Measurements from ENCODE around the gene NCKIPSD. TPM values are rescaled to one million over a fixed set of nuclear protein-coding genes. Genes with fewer than 3 reads are reported as not detected.

The NCKIPSD gene
- polyA plus RNA-seq, 1 donor, result 15.2 TPM

GRCh38 chr3:48688032-48688736 is 2.5 kb upstream of the NCKIPSD start:
- Histone ChIP-seq H3K27ac (ENCODE audit: low read length) (no peak overlapping the region), H3K4me3 (ENCODE audit: low read length) (no peak overlapping the region), H3K9me3 (ENCODE audit: control insufficient read depth, low read depth, low read length) (no peaks in the 10 kb centered on the region), H3K4me1 (ENCODE audit: control insufficient read depth, insufficient read depth, low read length) (peaks cover 14% of the 10 kb centered on the region), H3K36me3 (ENCODE audit: control insufficient read depth, insufficient read depth, low read length) (peaks cover 57% of the 10 kb centered on the region), H3K27me3 (ENCODE audit: control insufficient read depth, insufficient read depth, low read length) (no peaks in the 10 kb centered on the region)
- WGBS (ENCODE audit: insufficient coverage, low lambda C conversion rate), result 100% methylated on average over 2 of the region's 18 CpGs
- no peak for DNase-seq

GRCh38 chr3:48687220-48687678 is 1.5 kb upstream of the NCKIPSD start:
- H3K9me3 ChIP-seq (ENCODE audit: control insufficient read depth, low read depth, low read length), result no peaks in the 10 kb centered on the region
- peaks cover 54% of the 10 kb centered on the region for H3K36me3 ChIP-seq (ENCODE audit: control insufficient read depth, insufficient read depth, low read length)
- no CpG with 5 or more reads among the region's 3 CpGs for WGBS (ENCODE audit: insufficient coverage, low lambda C conversion rate)
- no peaks in the 10 kb centered on the region for H3K27me3 ChIP-seq (ENCODE audit: control insufficient read depth, insufficient read depth, low read length)
- DNase-seq, result no peak
- no peak overlapping the region for H3K4me3 ChIP-seq (ENCODE audit: low read length)
- H3K27ac ChIP-seq (ENCODE audit: low read length), result no peak overlapping the region
- peaks cover 14% of the 10 kb centered on the region for H3K4me1 ChIP-seq (ENCODE audit: control insufficient read depth, insufficient read depth, low read length)

GRCh38 chr3:48686538-48687219 is 964 bp upstream of the NCKIPSD start:
- H3K36me3 ChIP-seq (ENCODE audit: control insufficient read depth, insufficient read depth, low read length), result peaks cover 55% of the 10 kb centered on the region
- WGBS (ENCODE audit: insufficient coverage, low lambda C conversion rate), result 60% methylated on average over 1 of the region's 10 CpGs
- no peak for DNase-seq

GRCh38 chr3:48685293-48685602 is 467 bp downstream of the NCKIPSD start:
- no CpG with 5 or more reads among the region's 13 CpGs for WGBS (ENCODE audit: insufficient coverage, low lambda C conversion rate)
- H3K4me3 ChIP-seq (ENCODE audit: low read length), result peak overlapping the region; percentile 80
- peaks cover 14% of the 10 kb centered on the region for H3K4me1 ChIP-seq (ENCODE audit: control insufficient read depth, insufficient read depth, low read length)
- no peak for DNase-seq
- no peaks in the 10 kb centered on the region for H3K27me3 ChIP-seq (ENCODE audit: control insufficient read depth, insufficient read depth, low read length)
- peaks cover 58% of the 10 kb centered on the region for H3K36me3 ChIP-seq (ENCODE audit: control insufficient read depth, insufficient read depth, low read length)
- no peak overlapping the region for H3K27ac ChIP-seq (ENCODE audit: low read length)
- H3K9me3 ChIP-seq (ENCODE audit: control insufficient read depth, low read depth, low read length), result no peaks in the 10 kb centered on the region

More at GRCh38 chr3:48686538-48687219, 964 bp upstream of the NCKIPSD start:
- H3K27ac ChIP-seq (ENCODE audit: low read length), result no peak overlapping the region
- H3K27me3 ChIP-seq (ENCODE audit: control insufficient read depth, insufficient read depth, low read length), result no peaks in the 10 kb centered on the region
- no peaks in the 10 kb centered on the region for H3K9me3 ChIP-seq (ENCODE audit: control insufficient read depth, low read depth, low read length)
- no peak overlapping the region for H3K4me3 ChIP-seq (ENCODE audit: low read length)
- peaks cover 14% of the 10 kb centered on the region for H3K4me1 ChIP-seq (ENCODE audit: control insufficient read depth, insufficient read depth, low read length)

- no CpG with 5 or more reads among the region's 7 CpGs for WGBS (ENCODE audit: insufficient coverage, low lambda C conversion rate)
- H3K27me3 ChIP-seq (ENCODE audit: control insufficient read depth, insufficient read depth, low read length), result no peaks in the 10 kb centered on the region
- no peaks in the 10 kb centered on the region for H3K9me3 ChIP-seq (ENCODE audit: control insufficient read depth, low read depth, low read length)
- H3K36me3 ChIP-seq (ENCODE audit: control insufficient read depth, insufficient read depth, low read length), result peaks cover 58% of the 10 kb centered on the region
- H3K27ac ChIP-seq (ENCODE audit: low read length), result no peak overlapping the region
- DNase-seq, result no peak
- H3K4me1 ChIP-seq (ENCODE audit: control insufficient read depth, insufficient read depth, low read length), result peaks cover 14% of the 10 kb centered on the region
- H3K4me3 ChIP-seq (ENCODE audit: low read length), result no peak overlapping the region
These were observed 1.1 kb downstream of the NCKIPSD start for GRCh38 chr3:48684480-48685143.

GRCh38 chr3:48684054-48684349 is 1.7 kb downstream of the NCKIPSD start:
- Histone ChIP-seq H3K4me3 (ENCODE audit: low read length) (no peak overlapping the region), H3K36me3 (ENCODE audit: control insufficient read depth, insufficient read depth, low read length) (peaks cover 57% of the 10 kb centered on the region), H3K27me3 (ENCODE audit: control insufficient read depth, insufficient read depth, low read length) (no peaks in the 10 kb centered on the region), H3K4me1 (ENCODE audit: control insufficient read depth, insufficient read depth, low read length) (peaks cover 14% of the 10 kb centered on the region), H3K27ac (ENCODE audit: low read length) (no peak overlapping the region), H3K9me3 (ENCODE audit: control insufficient read depth, low read depth, low read length) (no peaks in the 10 kb centered on the region)
- WGBS (ENCODE audit: insufficient coverage, low lambda C conversion rate), result 65% methylated on average over 5 of the region's 8 CpGs
- no peak for DNase-seq

- peaks cover 56% of the 10 kb centered on the region for H3K36me3 ChIP-seq (ENCODE audit: control insufficient read depth, insufficient read depth, low read length)
- WGBS (ENCODE audit: insufficient coverage, low lambda C conversion rate), result no CpG with 5 or more reads among the region's 9 CpGs
- H3K4me1 ChIP-seq (ENCODE audit: control insufficient read depth, insufficient read depth, low read length), result peaks cover 14% of the 10 kb centered on the region
- no peaks in the 10 kb centered on the region for H3K9me3 ChIP-seq (ENCODE audit: control insufficient read depth, low read depth, low read length)
- H3K27ac ChIP-seq (ENCODE audit: low read length), result no peak overlapping the region
- no peak overlapping the region for H3K4me3 ChIP-seq (ENCODE audit: low read length)
- no peak for DNase-seq
- H3K27me3 ChIP-seq (ENCODE audit: control insufficient read depth, insufficient read depth, low read length), result no peaks in the 10 kb centered on the region
These were observed 2.9 kb downstream of the NCKIPSD start for GRCh38 chr3:48682786-48683185.

GRCh38 chr3:48681974-48682610 is 3.6 kb downstream of the NCKIPSD start:
- Histone ChIP-seq H3K36me3 (ENCODE audit: control insufficient read depth, insufficient read depth, low read length) (peaks cover 53% of the 10 kb centered on the region), H3K27me3 (ENCODE audit: control insufficient read depth, insufficient read depth, low read length) (no peaks in the 10 kb centered on the region), H3K9me3 (ENCODE audit: control insufficient read depth, low read depth, low read length) (no peaks in the 10 kb centered on the region), H3K4me1 (ENCODE audit: control insufficient read depth, insufficient read depth, low read length) (peaks cover 14% of the 10 kb centered on the region), H3K27ac (ENCODE audit: low read length) (no peak overlapping the region), H3K4me3 (ENCODE audit: low read length) (no peak overlapping the region)
- no CpG with 5 or more reads among the region's 17 CpGs for whole genome bisulfite sequencing (ENCODE audit: insufficient coverage, low lambda C conversion rate)
- DNase-seq, result no peak

GRCh38 chr3:48681541-48681880 is 4.2 kb downstream of the NCKIPSD start:
- no peaks in the 10 kb centered on the region for H3K27me3 ChIP-seq (ENCODE audit: control insufficient read depth, insufficient read depth, low read length)
- no peak for DNase-seq
- no peak overlapping the region for H3K4me3 ChIP-seq (ENCODE audit: low read length)
- peaks cover 54% of the 10 kb centered on the region for H3K36me3 ChIP-seq (ENCODE audit: control insufficient read depth, insufficient read depth, low read length)
- H3K4me1 ChIP-seq (ENCODE audit: control insufficient read depth, insufficient read depth, low read length), result peaks cover 14% of the 10 kb centered on the region
- H3K27ac ChIP-seq (ENCODE audit: low read length), result no peak overlapping the region
- WGBS (ENCODE audit: insufficient coverage, low lambda C conversion rate), result no CpG with 5 or more reads among the region's 7 CpGs
- no peaks in the 10 kb centered on the region for H3K9me3 ChIP-seq (ENCODE audit: control insufficient read depth, low read depth, low read length)

GRCh38 chr3:48680811-48681540 is 4.7 kb downstream of the NCKIPSD start:
- Histone ChIP-seq H3K27me3 (ENCODE audit: control insufficient read depth, insufficient read depth, low read length) (no peaks in the 10 kb centered on the region), H3K4me1 (ENCODE audit: control insufficient read depth, insufficient read depth, low read length) (peaks cover 14% of the 10 kb centered on the region), H3K4me3 (ENCODE audit: low read length) (no peak overlapping the region), H3K36me3 (ENCODE audit: control insufficient read depth, insufficient read depth, low read length) (peaks cover 59% of the 10 kb centered on the region), H3K27ac (ENCODE audit: low read length) (no peak overlapping the region), H3K9me3 (ENCODE audit: control insufficient read depth, low read depth, low read length) (no peaks in the 10 kb centered on the region)
- no peak for DNase-seq
- WGBS (ENCODE audit: insufficient coverage, low lambda C conversion rate), result no CpG with 5 or more reads among the region's 17 CpGs
